Upper lobe of left lung (tissue), 4 donors: ENCODE measurements around the gene NOX5.

ENCODE experiments used
- EP300 ChIP-seq, 4 donors: sonication (generic); formaldehyde crosslinking; IDR thresholded peaks; one replicate each; pipeline ENCODE4 v1.5.1; 2017; ENCODE audit warnings: antibody characterized with exemption in 4 of 4, control low read depth in 2 of 4
- POLR2A ChIP-seq, 4 donors: fragments of 450-650 bp; IDR thresholded peaks; one replicate each; pipeline ENCODE4 v1.5.1; 2016 to 2017; ENCODE audit warnings: antibody characterized with exemption in 4 of 4, mild to moderate bottlenecking in 2 of 4
- POLR2AphosphoS5 ChIP-seq, 2 donors: sonication (generic); formaldehyde crosslinking; IDR thresholded peaks; one replicate each; pipeline ENCODE4 v1.5.1; 2017; ENCODE audit warnings: antibody characterized with exemption in 2 of 2
- TF ChIP-seq, protein P1 (sequence below), 6 experiments: fragments of 450-650 bp in 4 of 6; fragments of 200-600 bp in 2 of 6; sonication (generic) in 2 of 6; IDR thresholded peaks; one replicate each; pipeline ENCODE4 v1.5.1; 2016 to 2019; ENCODE audit warnings: antibody characterized with exemption in 6 of 6

GRCh38 chr15:69072906-69073305 lies 58.4 kb downstream of the NOX5 start:
- TF ChIP-seq, protein P1, sequence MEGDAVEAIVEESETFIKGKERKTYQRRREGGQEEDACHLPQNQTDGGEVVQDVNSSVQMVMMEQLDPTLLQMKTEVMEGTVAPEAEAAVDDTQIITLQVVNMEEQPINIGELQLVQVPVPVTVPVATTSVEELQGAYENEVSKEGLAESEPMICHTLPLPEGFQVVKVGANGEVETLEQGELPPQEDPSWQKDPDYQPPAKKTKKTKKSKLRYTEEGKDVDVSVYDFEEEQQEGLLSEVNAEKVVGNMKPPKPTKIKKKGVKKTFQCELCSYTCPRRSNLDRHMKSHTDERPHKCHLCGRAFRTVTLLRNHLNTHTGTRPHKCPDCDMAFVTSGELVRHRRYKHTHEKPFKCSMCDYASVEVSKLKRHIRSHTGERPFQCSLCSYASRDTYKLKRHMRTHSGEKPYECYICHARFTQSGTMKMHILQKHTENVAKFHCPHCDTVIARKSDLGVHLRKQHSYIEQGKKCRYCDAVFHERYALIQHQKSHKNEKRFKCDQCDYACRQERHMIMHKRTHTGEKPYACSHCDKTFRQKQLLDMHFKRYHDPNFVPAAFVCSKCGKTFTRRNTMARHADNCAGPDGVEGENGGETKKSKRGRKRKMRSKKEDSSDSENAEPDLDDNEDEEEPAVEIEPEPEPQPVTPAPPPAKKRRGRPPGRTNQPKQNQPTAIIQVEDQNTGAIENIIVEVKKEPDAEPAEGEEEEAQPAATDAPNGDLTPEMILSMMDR (IDR thresholded peaks at IDR 0.05), result no peak
- TF ChIP-seq EP300 (IDR thresholded peaks at IDR 0.05), result no peak
- no peak for TF ChIP-seq POLR2A (IDR thresholded peaks at IDR 0.05)
- no peak for TF ChIP-seq POLR2AphosphoS5 (IDR thresholded peaks at IDR 0.05)
